OCI-LY1 (cell line): ENCODE results near the gene TAS1R2.

Experiments used
- H2AFZ ChIP-seq: fragments of 200-600 bp; sonication (generic), shearing (Covaris generic); 2 replicates; pipeline ENCODE4 v1.6.0; 2014; ENCODE audit warnings: antibody characterized with exemption, mild to moderate bottlenecking, low read length
- H3F3A ChIP-seq: fragments of 200-600 bp; sonication (generic), shearing (Covaris generic); 2 replicates; pipeline ENCODE4 v1.6.0; 2014; ENCODE audit warnings: mild to moderate bottlenecking, antibody characterized with exemption, low read length, moderate library complexity; ENCODE audit not compliant: insufficient read depth
- H3K27ac ChIP-seq: fragments of 200-600 bp; sonication (generic); 2 replicates; pipeline ENCODE4 v1.5.1; 2014; ENCODE audit warnings: low read length, mixed run types, mild to moderate bottlenecking, low read depth; ENCODE audit not compliant: poor library complexity, severe bottlenecking
- H3K27me3 ChIP-seq: fragments of 200-600 bp; sonication (generic); 2 replicates; pipeline ENCODE4 v1.6.0; 2014; ENCODE audit warnings: antibody characterized with exemption, mild to moderate bottlenecking, low read length, moderate library complexity; ENCODE audit not compliant: insufficient read depth
- H3K36me3 ChIP-seq: fragments of 200-600 bp; sonication (generic); 2 replicates; pipeline ENCODE4 v1.6.1; 2014; ENCODE audit warnings: mild to moderate bottlenecking, antibody characterized with exemption, low read length, moderate library complexity, mixed read lengths; ENCODE audit not compliant: insufficient read depth
- H3K4me1 ChIP-seq: fragments of 200-600 bp; sonication (generic); 2 replicates; pipeline ENCODE4 v1.5.1; 2014; ENCODE audit warnings: mild to moderate bottlenecking, low read length, moderate library complexity; ENCODE audit not compliant: insufficient read depth, severe bottlenecking
- H3K4me2 ChIP-seq: fragments of 200-600 bp; sonication (generic), shearing (Covaris generic); 2 replicates; pipeline ENCODE4 v1.6.1; 2014; ENCODE audit warnings: low read length
- H3K4me3 ChIP-seq: fragments of 200-600 bp; sonication (generic); 2 replicates; pipeline ENCODE4 v1.5.1; 2014; ENCODE audit warnings: low read length, low read depth, mild to moderate bottlenecking, mixed read lengths; ENCODE audit not compliant: poor library complexity, severe bottlenecking
- H3K79me2 ChIP-seq: fragments of 200-600 bp; shearing (Covaris generic); 2 replicates; pipeline ENCODE4 v1.6.1; 2016; ENCODE audit warnings: mixed run types, low read length, mixed read lengths; ENCODE audit not compliant: insufficient read depth
- H3K9ac ChIP-seq: fragments of 200-600 bp; sonication (generic), shearing (Covaris generic); 2 replicates; pipeline ENCODE4 v1.6.1; 2014; ENCODE audit warnings: mild to moderate bottlenecking, low read length, mixed read lengths
- H3K9me2 ChIP-seq: fragments of 200-600 bp; sonication (generic), shearing (Covaris generic); 2 replicates; pipeline ENCODE4 v1.6.1; 2014; ENCODE audit warnings: low read depth, mild to moderate bottlenecking, low read length, mixed read lengths
- H3K9me3 ChIP-seq: fragments of 200-600 bp; shearing (Covaris generic); 2 replicates; pipeline ENCODE4 v1.6.1; 2014; ENCODE audit warnings: low read length, mixed read lengths
- H4K20me1 ChIP-seq: fragments of 200-600 bp; sonication (generic), shearing (Covaris generic); 2 replicates; pipeline ENCODE4 v1.6.0; 2016; ENCODE audit warnings: mild to moderate bottlenecking, low read length; ENCODE audit not compliant: insufficient read depth
- CTCF ChIP-seq: fragments of 200-600 bp; sonication (generic), shearing (Covaris generic); IDR thresholded peaks from 2 replicates; pipeline ENCODE4 v1.5.1; 2017; ENCODE audit warnings: mild to moderate bottlenecking, antibody characterized with exemption, low read length, moderate library complexity, mixed read lengths
- EZH2 ChIP-seq: fragments of 200-600 bp; sonication (generic), shearing (Covaris generic); IDR thresholded peaks from 2 replicates; pipeline ENCODE4 v1.8.0; 2017; ENCODE audit warnings: borderline replicate concordance, mixed run types, mild to moderate bottlenecking, antibody characterized with exemption, low read length, moderate library complexity, mixed read lengths

Gene TAS1R2

GRCh38 chr1:18883636-18884418 lies 24.4 kb upstream of the TAS1R2 start:
- H3F3A ChIP-seq = no peaks in the 10 kb centered on the region
- no peaks in the 10 kb centered on the region for H3K36me3 ChIP-seq
- no peaks in the 10 kb centered on the region for H3K9me3 ChIP-seq
- no peak overlapping the region for H3K4me2 ChIP-seq
- no peak overlapping the region for H3K27ac ChIP-seq
- H3K79me2 ChIP-seq = no peaks in the 10 kb centered on the region
- no peaks in the 10 kb centered on the region for H3K27me3 ChIP-seq
- no peak overlapping the region for H2AFZ ChIP-seq
- H3K9ac ChIP-seq = no peak overlapping the region
- H3K9me2 ChIP-seq = no peaks in the 10 kb centered on the region
- no peaks in the 10 kb centered on the region for H4K20me1 ChIP-seq
- H3K4me1 ChIP-seq = no peaks in the 10 kb centered on the region
- peak; percentile 80 for TF ChIP-seq CTCF
- no peak for TF ChIP-seq EZH2
- H3K4me3 ChIP-seq = no peak overlapping the region

GRCh38 chr1:18883079-18883478 lies 23.6 kb upstream of the TAS1R2 start:
- no peaks in the 10 kb centered on the region for H3K79me2 ChIP-seq
- no peaks in the 10 kb centered on the region for H3K4me1 ChIP-seq
- H4K20me1 ChIP-seq = no peaks in the 10 kb centered on the region
- no peaks in the 10 kb centered on the region for H3K36me3 ChIP-seq
- no peaks in the 10 kb centered on the region for H3K9me2 ChIP-seq
- TF ChIP-seq EZH2 (no peak), CTCF (no peak)
- no peak overlapping the region for H3K9ac ChIP-seq
- H3K27ac ChIP-seq = no peak overlapping the region
- no peaks in the 10 kb centered on the region for H3K27me3 ChIP-seq
- H3F3A ChIP-seq = no peaks in the 10 kb centered on the region
- no peak overlapping the region for H2AFZ ChIP-seq
- H3K4me3 ChIP-seq = no peak overlapping the region
- no peaks in the 10 kb centered on the region for H3K9me3 ChIP-seq
- no peak overlapping the region for H3K4me2 ChIP-seq

- H2AFZ ChIP-seq = no peak overlapping the region
- H4K20me1 ChIP-seq = no peaks in the 10 kb centered on the region
- H3K9me2 ChIP-seq = no peaks in the 10 kb centered on the region
- H3K9me3 ChIP-seq = no peaks in the 10 kb centered on the region
- no peaks in the 10 kb centered on the region for H3K79me2 ChIP-seq
- H3K9ac ChIP-seq = no peak overlapping the region
- H3K4me3 ChIP-seq = no peak overlapping the region
- no peak for TF ChIP-seq CTCF
- no peak for TF ChIP-seq EZH2
- H3K27me3 ChIP-seq = no peaks in the 10 kb centered on the region
- H3F3A ChIP-seq = no peaks in the 10 kb centered on the region
- H3K4me2 ChIP-seq = no peak overlapping the region
- no peaks in the 10 kb centered on the region for H3K4me1 ChIP-seq
- no peaks in the 10 kb centered on the region for H3K36me3 ChIP-seq
- H3K27ac ChIP-seq = no peak overlapping the region
Measured at GRCh38 chr1:18882486-18882885, 23.0 kb upstream of the TAS1R2 start.
